ENCODE data around the gene COMMD4.
"Not testable (repeated sequence)": the region's sequence is repeated elsewhere in the genome, so short reads cannot be mapped to it uniquely, and the experiment has no call there.

Gene COMMD4

GRCh38 chr15:75333654-75334419 lies 2.0 kb upstream of the COMMD4 start:
- DNase-seq (ENCODE audit: low read depth), result not testable (repeated sequence)

DNA sequence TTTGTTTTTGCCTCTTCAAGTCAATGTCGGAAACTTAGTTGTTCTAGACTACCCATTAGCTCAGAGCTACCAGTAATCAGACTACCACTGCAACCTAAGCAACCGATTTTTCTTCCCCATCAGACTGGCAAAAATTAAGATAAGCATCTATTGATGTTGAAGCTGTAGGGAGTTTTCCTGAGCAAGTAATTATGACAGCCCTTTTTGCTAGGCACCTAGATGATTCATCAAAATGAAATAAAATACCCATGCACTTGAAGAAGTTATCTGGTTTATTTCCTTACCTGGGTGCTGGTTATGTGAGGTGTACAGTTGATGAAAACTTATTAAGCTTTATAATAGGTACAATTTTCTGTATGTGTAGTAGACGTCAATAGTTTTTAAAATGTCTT lies 554 bp upstream of the COMMD4 start:
- no peak for DNase-seq (ENCODE audit: low read depth)

- DNase-seq (ENCODE audit: low read depth), result no peak
Measured at GRCh38 chr15:75338661-75339240, 2.9 kb downstream of the COMMD4 start.

- no peak for DNase-seq (ENCODE audit: low read depth)
Measured at GRCh38 chr15:75339531-75340240, 3.8 kb downstream of the COMMD4 start.

DNA sequence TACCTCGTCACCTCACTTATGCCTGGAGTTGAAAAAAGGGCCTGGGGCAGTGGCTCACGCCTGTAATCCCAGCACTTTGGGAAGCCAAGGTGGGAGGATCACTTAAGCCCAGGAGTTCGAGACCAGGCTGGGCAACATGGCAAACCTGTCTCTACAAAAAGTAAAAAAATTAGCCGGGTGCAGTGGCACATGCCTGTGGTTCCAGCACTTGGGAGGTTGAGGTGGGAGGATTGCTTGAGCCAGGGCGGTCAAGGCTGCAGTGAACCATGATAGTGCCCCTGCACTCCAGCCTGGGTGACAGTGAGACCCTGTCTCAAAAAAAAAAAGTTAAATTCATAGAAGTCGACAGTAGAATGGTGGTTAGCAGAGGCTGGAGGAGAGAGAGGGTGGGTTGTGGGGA lies 6.4 kb downstream of the COMMD4 start:
- DNase-seq (ENCODE audit: low read depth), result no peak

GRCh38 chr15:75343953-75344352 lies 8.1 kb downstream of the COMMD4 start:
- DNase-seq (ENCODE audit: low read depth), result not testable (repeated sequence)

DNA sequence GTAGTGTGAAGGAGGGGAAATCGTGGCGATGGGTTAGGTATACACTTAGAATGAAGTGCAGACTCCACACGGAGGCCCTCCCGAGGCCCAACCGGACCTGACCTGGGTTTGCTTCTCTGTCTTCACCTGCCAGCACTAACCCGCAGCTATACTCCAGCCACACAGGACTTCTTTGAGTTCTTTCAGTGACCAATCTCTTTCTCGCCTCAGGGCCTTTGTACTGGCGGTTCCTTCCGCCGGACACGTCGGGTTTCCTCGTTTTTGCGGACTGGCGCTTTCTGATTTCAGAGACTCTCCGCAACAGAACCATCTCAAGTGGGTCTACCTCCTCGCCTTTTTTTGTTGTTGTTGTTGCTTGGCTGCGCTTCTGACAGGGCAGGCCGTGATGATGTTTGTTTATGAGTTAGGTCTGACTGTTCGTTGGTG lies 10.9 kb downstream of the COMMD4 start, which contains the start of gene NEIL1:
NEIL1 (plus strand) TSS at position 244 of the 426 bp plus-strand sequence. CDS start 1,867 bp downstream, outside the sequence.
- DNase-seq (ENCODE audit: low read depth), result no peak

GRCh38 chr15:75347222-75348033 lies 11.6 kb downstream of the COMMD4 start:
- DNase-seq (ENCODE audit: low read depth), result peak; percentile 43

DNA sequence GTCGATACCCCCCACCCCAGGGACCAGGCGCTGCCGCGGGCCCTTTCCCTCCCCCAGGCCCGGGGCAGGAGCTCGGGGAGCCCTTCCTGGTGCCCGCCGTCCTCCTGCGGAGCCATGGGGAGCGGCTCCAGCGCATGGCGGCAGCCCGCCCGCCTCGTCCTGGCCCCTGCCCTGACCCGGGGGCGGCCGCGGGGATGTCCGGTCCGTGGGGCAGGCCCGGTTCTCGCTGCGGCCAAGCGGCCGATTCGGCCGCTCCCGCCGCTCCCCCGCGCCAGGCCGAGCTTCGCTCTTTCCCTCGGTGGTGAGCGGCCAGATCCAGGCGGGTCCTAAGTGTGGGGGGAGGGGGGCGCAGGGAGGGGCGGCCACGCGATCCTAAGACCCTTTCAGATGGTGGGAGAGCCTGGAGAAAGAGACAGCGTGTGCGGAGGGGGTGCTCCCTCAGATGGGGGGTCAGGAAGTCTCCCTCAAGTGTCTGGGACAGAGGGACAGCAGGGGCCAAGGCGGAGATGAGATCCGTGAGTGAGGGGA lies 12.2 kb downstream of the COMMD4 start:
- DNase-seq (ENCODE audit: low read depth), result no peak

DNA sequence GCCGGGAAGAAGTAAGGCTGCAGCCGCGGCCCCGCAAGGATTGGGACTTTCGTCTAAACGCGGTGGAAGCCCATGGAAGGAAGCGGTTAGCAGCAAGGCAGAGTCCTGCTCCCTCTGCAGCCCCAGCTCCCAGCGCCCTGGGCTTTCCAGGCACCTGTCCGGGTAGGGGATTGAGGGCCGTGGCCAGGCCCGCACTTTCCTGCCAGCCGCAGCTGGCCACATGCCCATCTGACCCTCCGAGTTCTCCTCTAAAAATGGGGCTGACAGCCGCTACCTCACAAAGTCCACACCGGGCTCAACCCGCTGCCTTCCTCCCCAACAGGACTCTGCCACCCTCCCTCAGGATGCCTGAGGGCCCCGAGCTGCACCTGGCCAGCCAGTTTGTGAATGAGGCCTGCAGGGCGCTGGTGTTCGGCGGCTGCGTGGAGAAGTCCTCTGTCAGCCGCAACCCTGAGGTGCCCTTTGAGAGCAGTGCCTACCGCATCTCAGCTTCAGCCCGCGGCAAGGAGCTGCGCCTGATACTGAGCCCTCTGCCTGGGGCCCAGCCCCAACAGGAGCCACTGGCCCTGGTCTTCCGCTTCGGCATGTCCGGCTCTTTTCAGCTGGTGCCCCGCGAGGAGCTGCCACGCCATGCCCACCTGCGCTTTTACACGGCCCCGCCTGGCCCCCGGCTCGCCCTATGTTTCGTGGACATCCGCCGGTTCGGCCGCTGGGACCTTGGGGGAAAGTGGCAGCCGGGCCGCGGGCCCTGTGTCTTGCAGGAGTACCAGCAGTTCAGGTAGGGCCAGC lies 12.9 kb downstream of the COMMD4 start:
- no peak for DNase-seq (ENCODE audit: low read depth)

DNA sequence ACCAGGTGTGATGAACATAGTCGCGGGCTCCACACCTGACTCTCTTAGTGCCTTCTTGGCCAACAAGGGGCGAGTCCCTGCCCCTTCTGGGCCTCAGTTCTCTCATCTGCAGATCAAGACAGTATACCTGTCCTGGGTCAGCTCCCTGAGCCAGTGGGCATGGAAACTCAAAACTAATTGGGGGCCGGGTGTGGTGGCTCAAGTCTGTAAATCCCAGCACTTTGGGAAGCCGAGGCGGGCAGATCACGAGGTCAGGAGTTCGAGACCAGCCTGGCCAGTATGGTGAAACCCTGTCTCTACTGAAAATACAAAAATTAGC lies 13.4 kb downstream of the COMMD4 start:
- DNase-seq (ENCODE audit: low read depth), result not testable (repeated sequence)

GRCh38 chr15:75349851-75350588 lies 14.2 kb downstream of the COMMD4 start:
- DNase-seq (ENCODE audit: low read depth), result peak; percentile 66

DNA sequence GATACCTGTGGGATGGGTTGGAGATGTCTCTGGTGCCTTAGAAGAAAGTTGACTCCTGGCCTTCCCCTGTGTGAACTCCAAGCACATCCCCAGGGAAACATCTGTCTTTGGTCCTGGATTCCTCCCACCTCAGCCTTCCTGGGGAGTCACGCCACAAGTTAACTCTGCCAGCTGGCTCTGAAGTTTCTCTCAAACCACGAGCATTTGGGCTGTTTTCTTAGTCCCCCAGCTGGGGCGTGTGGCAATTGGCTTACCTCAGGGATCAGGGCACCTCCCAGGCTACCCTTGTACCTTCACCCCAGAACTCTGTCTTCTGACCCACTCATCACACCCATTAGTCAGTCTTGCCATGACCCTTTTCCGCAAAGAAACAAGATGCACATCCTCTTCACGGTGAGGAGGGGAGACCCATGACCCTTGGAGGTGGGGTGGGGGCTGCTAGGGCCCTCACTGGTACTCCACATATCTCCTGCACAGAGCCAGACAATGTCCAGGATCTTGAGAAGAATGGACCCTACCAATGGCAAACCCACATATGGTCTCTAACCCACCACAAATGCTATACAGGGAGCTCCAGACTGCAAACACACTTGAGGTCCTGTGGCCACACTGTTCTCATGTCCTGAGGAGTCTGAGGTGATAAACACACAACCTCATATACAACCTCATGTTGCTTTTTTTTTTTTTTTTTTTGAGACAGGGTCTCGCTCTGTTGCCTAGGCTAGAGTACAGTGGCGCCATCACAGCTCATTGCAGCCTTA lies 14.9 kb downstream of the COMMD4 start:
- DNase-seq (ENCODE audit: low read depth), result no peak

GRCh38 chr15:75352186-75353080 lies 16.6 kb downstream of the COMMD4 start:
- no peak for DNase-seq (ENCODE audit: low read depth)

DNA sequence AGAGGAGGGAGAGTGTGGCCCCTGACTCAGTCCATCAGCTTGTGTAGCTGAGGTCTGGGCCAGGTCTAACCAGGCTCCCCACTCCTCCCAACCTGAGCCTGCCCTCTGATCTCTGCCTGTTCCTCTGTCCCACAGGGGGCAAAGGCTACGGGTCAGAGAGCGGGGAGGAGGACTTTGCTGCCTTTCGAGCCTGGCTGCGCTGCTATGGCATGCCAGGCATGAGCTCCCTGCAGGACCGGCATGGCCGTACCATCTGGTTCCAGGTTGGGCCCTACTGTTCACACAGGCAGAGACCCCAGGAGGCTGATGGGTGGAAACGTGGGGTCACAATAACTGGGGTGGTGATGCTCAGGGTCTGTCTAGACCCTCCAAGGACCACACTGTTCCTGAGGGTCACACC lies 17.7 kb downstream of the COMMD4 start:
- no peak for DNase-seq (ENCODE audit: low read depth)

- no peak for DNase-seq (ENCODE audit: low read depth)
Measured at GRCh38 chr15:75354454-75354853, 18.6 kb downstream of the COMMD4 start.

GRCh38 chr15:75355369-75355768 lies 19.5 kb downstream of the COMMD4 start:
- no peak for DNase-seq (ENCODE audit: low read depth)

DNA sequence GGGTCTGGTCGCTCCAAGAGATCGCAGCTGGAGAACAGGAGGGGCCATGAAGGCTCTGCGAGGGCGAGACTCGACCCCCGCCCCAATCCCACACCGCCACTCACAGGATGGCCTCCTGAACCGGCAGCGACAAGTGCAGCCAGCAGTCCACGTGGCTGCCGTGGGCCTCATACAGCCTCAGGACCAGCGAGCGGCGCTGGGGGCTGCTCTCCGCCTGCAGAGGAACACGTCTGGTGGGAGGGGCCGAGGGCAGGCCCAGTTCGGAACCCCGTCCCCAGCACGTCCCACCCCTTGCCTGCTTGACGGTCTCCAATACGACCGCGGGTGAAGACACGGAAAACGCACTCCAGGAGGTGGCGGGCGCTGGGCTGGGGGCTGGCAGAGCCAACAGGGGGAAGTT lies 20.1 kb downstream of the COMMD4 start:
- DNase-seq (ENCODE audit: low read depth), result no peak

- DNase-seq (ENCODE audit: low read depth), result no peak
Measured at GRCh38 chr15:75356517-75356916, 20.7 kb downstream of the COMMD4 start.

Measured in T-helper 22 cell (primary cell).